GM18526 (cell line): ENCODE data around the gene KRTAP10-10.
"Not testable (repeated sequence)": the region's sequence is repeated elsewhere in the genome, so short reads cannot be mapped to it uniquely, and the experiment has no call there.

Source experiments
- POLR2A ChIP-seq: IDR thresholded peaks from 3 replicates; pipeline ENCODE4 v1.6.1; 2011; ENCODE audit not compliant: insufficient read length; ENCODE audit errors: extremely low read depth

KRTAP10-10 gene

GRCh38 chr21:44600118-44600978, 36.8 kb upstream of the KRTAP10-10 start, which contains the start of gene KRTAP10-7:
Gene KRTAP10-7, plus strand, starts transcription at chr21:44600597. Its CDS starts 25 bp downstream, at chr21:44600622.
- not testable (repeated sequence) for TF ChIP-seq POLR2A

GRCh38 chr21:44601596-44602462, 35.3 kb upstream of the KRTAP10-10 start:
- TF ChIP-seq POLR2A: no peak

- no peak for TF ChIP-seq POLR2A
These were observed 34.7 kb upstream of the KRTAP10-10 start for GRCh38 chr21:44602463-44602850.

- TF ChIP-seq POLR2A: no peak
These were observed 33.9 kb upstream of the KRTAP10-10 start for GRCh38 chr21:44603109-44603875.

- no peak for TF ChIP-seq POLR2A
These were observed 33.2 kb upstream of the KRTAP10-10 start for GRCh38 chr21:44603911-44604310.

- no peak for TF ChIP-seq POLR2A
These were observed 30.7 kb upstream of the KRTAP10-10 start for GRCh38 chr21:44606495-44606894.

- no peak for TF ChIP-seq POLR2A
These were observed 28.0 kb upstream of the KRTAP10-10 start for GRCh38 chr21:44609193-44609592.

GRCh38 chr21:44611551-44611950, 25.6 kb upstream of the KRTAP10-10 start:
- TF ChIP-seq POLR2A: no peak

GRCh38 chr21:44612029-44612486, 25.1 kb upstream of the KRTAP10-10 start, which contains the start of gene KRTAP10-8:
Gene KRTAP10-8, plus strand, starts transcription at chr21:44612079. Its CDS starts 22 bp downstream, at chr21:44612101.
- no peak for TF ChIP-seq POLR2A

GRCh38 chr21:44612669-44613229, 24.4 kb upstream of the KRTAP10-10 start:
- TF ChIP-seq POLR2A: no peak

GRCh38 chr21:44613386-44614155, 23.6 kb upstream of the KRTAP10-10 start:
- TF ChIP-seq POLR2A: no peak

GRCh38 chr21:44614161-44614631, 23.0 kb upstream of the KRTAP10-10 start:
- no peak for TF ChIP-seq POLR2A

- no peak for TF ChIP-seq POLR2A
These were observed 22.2 kb upstream of the KRTAP10-10 start for GRCh38 chr21:44614961-44615391.

GRCh38 chr21:44615466-44615865, 21.7 kb upstream of the KRTAP10-10 start:
- no peak for TF ChIP-seq POLR2A
